Thyroid gland (tissue), 4 donors: Measurements from ENCODE around the gene TAF3.
A peak's percentile ranks its signal among the peaks of the same experiment; 100 is the strongest.

ENCODE experiments used
- CTCF ChIP-seq, 6 experiments: fragments of 200-600 bp in 3 of 6; fragments of 450-650 bp in 3 of 6; sonication (generic) in 3 of 6; IDR thresholded peaks; one replicate each; pipeline ENCODE4 v1.5.1; 2016 to 2019; ENCODE audit warnings: antibody characterized with exemption in 6 of 6, mild to moderate bottlenecking in 2 of 6, inconsistent platforms in 1 of 6, moderate library complexity in 1 of 6
- POLR2A ChIP-seq, 2 donors: fragments of 450-650 bp; IDR thresholded peaks; one replicate each; pipeline ENCODE4 v1.6.1; 2017; ENCODE audit warnings: antibody characterized with exemption in 2 of 2, mild to moderate bottlenecking in 2 of 2, moderate library complexity in 1 of 2

- TF ChIP-seq CTCF (IDR thresholded peaks at IDR 0.05) (no peak), POLR2A (IDR thresholded peaks at IDR 0.05) (peak in 1 of 2 donors; percentile 22)
These were observed 237.4 kb downstream of the TAF3 start for GRCh38 chr10:8055420-8056349.
